Endothelial cell of umbilical vein (primary cell): ENCODE results near the gene ZNF735. TPM values are rescaled to one million over a fixed set of nuclear protein-coding genes. Genes with fewer than 3 reads are reported as not detected.

ENCODE experiments used
- BruUV-seq: library from RNA; stranded (reverse); fragments of 400-500 nt; replicated peaks from 2 replicates; lab custom pipeline; 2021; lab: Mats Ljungman, UMichigan
- CTCF ChIA-PET: fragments of 300-600, 350-600 bp; sonication (Branson Sonifier 250); formaldehyde crosslinking; loops from one replicate; lab custom pipeline; 2021; ENCODE audit warnings: antibody characterized with exemption, inconsistent platforms; lab: Charles Lee
- POLR2A ChIA-PET: fragments of 300-600, 350-600 bp; sonication (Branson Sonifier 250); formaldehyde crosslinking; loops from one replicate; lab custom pipeline; 2021; ENCODE audit warnings: antibody characterized with exemption, inconsistent platforms; lab: Charles Lee
- DNase-seq: peaks from one replicate; pipeline ENCODE4 v3.0.0-alpha.2; 2011; ENCODE audit warnings: low read depth, low spot score
- FAIRE-seq: peaks from 2 replicates; lab custom pipeline; 2011; peaks lifted over from hg19 to GRCh38; lab: Jason Lieb, UNC
- H2AFZ ChIP-seq: 2 replicates; pipeline ENCODE4 v1.6.0; 2012; ENCODE audit warnings: low read depth, low read length, control low read depth, inconsistent platforms
- H3K27ac ChIP-seq: 2 replicates; pipeline ENCODE4 v1.5.1; 2011; ENCODE audit warnings: low read depth, mild to moderate bottlenecking, control low read depth, low read length, moderate library complexity; ENCODE audit not compliant: insufficient read depth
- H3K27me3 ChIP-seq, 2 experiments: 2 replicates each; pipeline versions ENCODE4 v1.6.0 to v1.6.1; 2011; ENCODE audit warnings: low read length in 2 of 2, mixed read lengths in 1 of 2; ENCODE audit not compliant: control insufficient read depth in 2 of 2, insufficient read depth in 2 of 2
- H3K36me3 ChIP-seq, 2 experiments: 2 replicates in 1 of 2; 3 replicates in 1 of 2; pipeline ENCODE4 v1.5.1; 2011; ENCODE audit warnings: low read length in 2 of 2, mild to moderate bottlenecking in 1 of 2, moderate library complexity in 1 of 2; ENCODE audit not compliant: control insufficient read depth in 2 of 2, insufficient read depth in 2 of 2; ENCODE audit errors: extremely low read depth in 1 of 2
- H3K4me1 ChIP-seq: 3 replicates; pipeline ENCODE4 v1.5.1; 2011; ENCODE audit warnings: mild to moderate bottlenecking, low read length; ENCODE audit not compliant: control insufficient read depth, insufficient read depth; ENCODE audit errors: extremely low read depth
- H3K4me2 ChIP-seq: 2 replicates; pipeline ENCODE4 v1.6.1; 2011; ENCODE audit warnings: low read length, control low read depth, mixed read lengths; ENCODE audit not compliant: insufficient read depth
- H3K4me3 ChIP-seq, 3 experiments: fragments of 200-600 bp in 1 of 3; sonication (generic), shearing (Covaris generic) in 1 of 3; replicated peaks in 1 of 3; 2 replicates each; pipeline ENCODE4 v1.5.1; 2011 to 2016; ENCODE audit warnings: control low read depth in 3 of 3, low read length in 3 of 3, mild to moderate bottlenecking in 2 of 3, inconsistent platforms in 1 of 3, low read depth in 1 of 3, moderate library complexity in 1 of 3; ENCODE audit not compliant: insufficient read depth in 1 of 3
- H3K79me2 ChIP-seq: 2 replicates; pipeline ENCODE4 v1.6.0; 2012; ENCODE audit warnings: low read length, inconsistent platforms; ENCODE audit not compliant: control insufficient read depth, insufficient read depth
- H3K9ac ChIP-seq: replicated peaks from 2 replicates; pipeline ENCODE3; 2011; ENCODE audit warnings: low read length, control low read depth; ENCODE audit not compliant: insufficient read depth; ENCODE audit errors: extremely low read depth
- H3K9me1 ChIP-seq: replicated peaks from 3 replicates; pipeline ENCODE4 v1.6.0; 2011; ENCODE audit warnings: mild to moderate bottlenecking, low read length; ENCODE audit not compliant: control insufficient read depth, insufficient read depth; ENCODE audit errors: extremely low read depth
- H3K9me3 ChIP-seq: replicated peaks from 2 replicates; pipeline ENCODE4 v1.5.1; 2012; ENCODE audit warnings: low read length, inconsistent platforms; ENCODE audit not compliant: control insufficient read depth, insufficient read depth
- H4K20me1 ChIP-seq: replicated peaks from 2 replicates; pipeline ENCODE3; 2011; ENCODE audit warnings: mild to moderate bottlenecking, low read length; ENCODE audit not compliant: control insufficient read depth, insufficient read depth; ENCODE audit errors: extremely low read depth
- EZH2 ChIP-seq: IDR thresholded peaks from 2 replicates; pipeline ENCODE4 v1.6.1; 2012; ENCODE audit warnings: borderline replicate concordance, low read depth, mild to moderate bottlenecking, moderate library complexity, low read length, inconsistent platforms; ENCODE audit not compliant: severe bottlenecking
- FOS ChIP-seq: IDR thresholded peaks from 2 replicates; pipeline ENCODE4 v1.6.1; 2011; ENCODE audit warnings: mild to moderate bottlenecking, low read length, moderate library complexity, borderline replicate concordance; ENCODE audit not compliant: insufficient read depth
- GATA2 ChIP-seq: IDR thresholded peaks from 2 replicates; pipeline ENCODE4 v1.7.0; 2011; ENCODE audit warnings: low read depth, mild to moderate bottlenecking, moderate library complexity, mixed read lengths, low read length; ENCODE audit not compliant: insufficient read length, insufficient read depth
- JUN ChIP-seq: IDR thresholded peaks from 2 replicates; pipeline ENCODE4 v1.6.1; 2011; ENCODE audit warnings: borderline replicate concordance, low read depth; ENCODE audit not compliant: insufficient read length, insufficient read depth
- MYC ChIP-seq: IDR thresholded peaks from one replicate; pipeline ENCODE4 v1.6.1; 2011; ENCODE audit warnings: mild to moderate bottlenecking, low read depth, low read length
- POLR2A ChIP-seq: IDR thresholded peaks from 2 replicates; pipeline ENCODE4 v1.6.1; 2012; ENCODE audit warnings: low read depth, mild to moderate bottlenecking, control low read depth, low read length
- POLR2AphosphoS5 ChIP-seq: IDR thresholded peaks from 2 replicates; pipeline ENCODE4 v1.6.1; 2012; ENCODE audit warnings: low read depth, mild to moderate bottlenecking, control low read depth, low read length, moderate library complexity; ENCODE audit not compliant: insufficient read depth
- dilution Hi-C: fragments of 300-500 bp; cut with MboI; formaldehyde crosslinking; loops from one replicate; pipeline ENCODE4 v1.15.0; 2019; ENCODE audit warnings: low sequenced_read_pairs; ENCODE audit not compliant: extremely low pct_ligation_motif_present
- intact Hi-C: fragments of 100-400 bp; cut with micrococcal nuclease; formaldehyde crosslinking; loops from one replicate; pipeline ENCODE4 v1.10.0; 2022
- polyA plus RNA-seq, 4 experiments: library from polyadenylated mRNA; depleted of rRNA in 3 of 4; stranded (reverse) in 3 of 4; unstranded in 1 of 4; fragments of >200 nt; gene quantifications; 2 replicates each; pipeline versions ENCODE4 v1.2.1 to v1.2.3, GENCODE V29; 2011 to 2012; ENCODE audit warnings: missing spikeins in 1 of 4
- total RNA-seq: library from RNA; stranded (reverse); gene quantifications from 2 replicates; pipeline ENCODE4 v1.2.3, GENCODE V29; 2021
- TF ChIP-seq, protein P1 (sequence below): IDR thresholded peaks from 2 replicates; pipeline ENCODE4 v1.6.1; 2011; ENCODE audit not compliant: insufficient read depth, insufficient read length
- TF ChIP-seq, protein P2 (sequence below), 2 donors: IDR thresholded peaks; 1 replicate in 1 of 2; 2 replicates in 1 of 2; pipeline ENCODE4 v1.5.1; 2011; ENCODE audit warnings: low read length in 2 of 2, mild to moderate bottlenecking in 2 of 2, moderate library complexity in 2 of 2, control low read depth in 1 of 2, inconsistent platforms in 1 of 2, low read depth in 1 of 2; ENCODE audit not compliant: insufficient read depth in 1 of 2; ENCODE audit errors: extremely low read depth in 1 of 2

The ZNF735 gene
- total and polyA plus RNA-seq, 2 donors (not counting 3 experiments of a cell fraction or from before 2014, with no cell fraction given), result not detected

DNA sequence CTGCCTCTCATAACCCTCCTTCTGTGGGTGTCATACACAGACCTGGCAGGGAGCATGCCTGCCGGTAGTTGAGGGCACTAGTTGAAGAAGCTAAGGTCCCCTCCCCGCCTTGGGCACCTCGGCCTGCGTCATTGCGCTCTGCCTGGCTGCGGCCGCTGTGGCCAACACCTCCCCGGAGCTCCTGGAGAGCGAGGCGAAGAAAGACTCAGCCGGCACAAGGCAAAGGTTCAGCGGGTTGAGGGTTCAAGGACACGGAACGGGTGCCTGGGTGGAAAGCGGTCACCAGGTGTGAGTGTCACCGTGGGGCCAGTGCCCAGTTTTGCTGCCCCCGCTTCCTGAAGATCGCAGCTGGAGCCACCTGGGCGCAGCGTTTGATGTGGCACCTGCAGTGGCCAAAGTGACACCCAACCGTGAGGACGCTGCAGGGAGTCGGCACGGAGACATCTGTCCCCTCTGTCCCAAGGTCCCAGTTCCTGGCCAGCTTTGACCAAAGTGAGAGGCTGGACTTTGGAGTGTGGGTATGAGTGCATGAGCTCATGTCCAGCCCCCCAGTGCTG, 14.8 kb upstream of the ZNF735 start:
- Histone ChIP-seq H2AFZ (no peak overlapping the region), H3K9ac (no peak overlapping the region), H3K4me3 (no peak overlapping the region), H3K27me3 (no peaks in the 10 kb centered on the region), H3K4me1 (no peaks in the 10 kb centered on the region), H3K4me2 (no peak overlapping the region), H3K9me3 (peaks cover 6% of the 10 kb centered on the region), H3K9me1 (no peaks in the 10 kb centered on the region), H3K27ac (no peak overlapping the region), H4K20me1 (no peaks in the 10 kb centered on the region), H3K36me3 (no peaks in the 10 kb centered on the region), H3K79me2 (no peaks in the 10 kb centered on the region)
- ChIA-PET CTCF (no interaction called here), POLR2A (no interaction called here)
- DNase-seq, result no peak
- no peak for FAIRE-seq
- dilution Hi-C loops (no loop called here), intact Hi-C loops (no loop called here)
- no TSS peak for BruUV-seq
- TF ChIP-seq, protein P1, sequence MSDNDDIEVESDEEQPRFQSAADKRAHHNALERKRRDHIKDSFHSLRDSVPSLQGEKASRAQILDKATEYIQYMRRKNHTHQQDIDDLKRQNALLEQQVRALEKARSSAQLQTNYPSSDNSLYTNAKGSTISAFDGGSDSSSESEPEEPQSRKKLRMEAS, result no peak
- no peak for TF ChIP-seq JUN
- no peak for TF ChIP-seq POLR2AphosphoS5
- TF ChIP-seq POLR2A, result no peak
- no peak for TF ChIP-seq FOS
- TF ChIP-seq GATA2, result no peak
- TF ChIP-seq, protein P2, sequence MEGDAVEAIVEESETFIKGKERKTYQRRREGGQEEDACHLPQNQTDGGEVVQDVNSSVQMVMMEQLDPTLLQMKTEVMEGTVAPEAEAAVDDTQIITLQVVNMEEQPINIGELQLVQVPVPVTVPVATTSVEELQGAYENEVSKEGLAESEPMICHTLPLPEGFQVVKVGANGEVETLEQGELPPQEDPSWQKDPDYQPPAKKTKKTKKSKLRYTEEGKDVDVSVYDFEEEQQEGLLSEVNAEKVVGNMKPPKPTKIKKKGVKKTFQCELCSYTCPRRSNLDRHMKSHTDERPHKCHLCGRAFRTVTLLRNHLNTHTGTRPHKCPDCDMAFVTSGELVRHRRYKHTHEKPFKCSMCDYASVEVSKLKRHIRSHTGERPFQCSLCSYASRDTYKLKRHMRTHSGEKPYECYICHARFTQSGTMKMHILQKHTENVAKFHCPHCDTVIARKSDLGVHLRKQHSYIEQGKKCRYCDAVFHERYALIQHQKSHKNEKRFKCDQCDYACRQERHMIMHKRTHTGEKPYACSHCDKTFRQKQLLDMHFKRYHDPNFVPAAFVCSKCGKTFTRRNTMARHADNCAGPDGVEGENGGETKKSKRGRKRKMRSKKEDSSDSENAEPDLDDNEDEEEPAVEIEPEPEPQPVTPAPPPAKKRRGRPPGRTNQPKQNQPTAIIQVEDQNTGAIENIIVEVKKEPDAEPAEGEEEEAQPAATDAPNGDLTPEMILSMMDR (IDR thresholded peaks at IDR 0.05; ENCODE audit: extremely low read depth in 1 of 2, insufficient read depth in 1 of 2, low read depth in 1 of 2, low read length in 2 of 2), result no peak
- TF ChIP-seq EZH2, result no peak
- TF ChIP-seq MYC, result no peak
